ENCODE results near the gene DNAAF1.

- TF ChIP-seq CTCF (IDR thresholded peaks at IDR 0.05) (no peak), POLR2A (IDR thresholded peaks at IDR 0.05) (no peak)
Measured at GRCh38 chr16:84138500-84138823, 6.6 kb upstream of the DNAAF1 start.
